ENCODE results near the gene ATP2B3.

- no peak for TF ChIP-seq CTCF (optimal IDR thresholded peaks at IDR 0.05 in 1 of 3, IDR thresholded peaks at IDR 0.05 in 1 of 3, conservative IDR thresholded peaks at IDR 0.05 in 1 of 3; ENCODE audit: extremely low read depth in 1 of 3, insufficient read depth in 2 of 3, low read length in 3 of 3)
- TF ChIP-seq EZH2 (IDR thresholded peaks at IDR 0.05; ENCODE audit: low read length), result no peak
Measured at GRCh38 chrX:153626025-153626633, 108.7 kb downstream of the ATP2B3 start.

Data from keratinocyte (primary cell).